GM08714 (cell line): Measurements from ENCODE around the gene BFSP2.
A peak's percentile ranks its signal among the peaks of the same experiment; 100 is the strongest.

Experiments
- H3K4me3 ChIP-seq: fragments of 200-500 bp; sonication (Bioruptor generic); 2 replicates; pipeline ENCODE4 v1.5.1; 2014; ENCODE audit warnings: mild to moderate bottlenecking, low read length, inconsistent platforms
- ZNF274 ChIP-seq: IDR thresholded peaks from 2 replicates; pipeline ENCODE4 v1.6.1; 2012; ENCODE audit warnings: mild to moderate bottlenecking, low read depth, low read length

The BFSP2 gene

DNA sequence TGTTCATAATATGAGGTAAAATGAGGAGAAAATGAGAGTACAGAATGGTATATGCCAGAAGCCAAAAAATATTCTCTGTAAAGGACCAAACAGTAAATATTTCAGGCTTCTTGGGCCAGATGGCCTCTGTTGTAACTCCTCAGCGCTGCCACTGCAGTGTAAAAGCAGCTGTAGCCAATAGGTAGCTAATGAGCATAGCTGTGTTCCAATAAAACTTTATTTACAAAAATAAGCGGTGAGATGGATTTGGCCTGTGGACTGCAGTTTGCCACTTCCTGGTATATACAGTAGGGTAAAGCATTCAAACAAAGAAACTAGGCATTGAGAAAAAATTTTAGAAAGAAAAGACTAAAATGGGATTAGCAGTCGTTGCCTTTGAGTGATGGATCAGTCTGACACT lies 51.5 kb downstream of the BFSP2 start:
- no peak overlapping the region for H3K4me3 ChIP-seq
- no peak for TF ChIP-seq ZNF274

DNA sequence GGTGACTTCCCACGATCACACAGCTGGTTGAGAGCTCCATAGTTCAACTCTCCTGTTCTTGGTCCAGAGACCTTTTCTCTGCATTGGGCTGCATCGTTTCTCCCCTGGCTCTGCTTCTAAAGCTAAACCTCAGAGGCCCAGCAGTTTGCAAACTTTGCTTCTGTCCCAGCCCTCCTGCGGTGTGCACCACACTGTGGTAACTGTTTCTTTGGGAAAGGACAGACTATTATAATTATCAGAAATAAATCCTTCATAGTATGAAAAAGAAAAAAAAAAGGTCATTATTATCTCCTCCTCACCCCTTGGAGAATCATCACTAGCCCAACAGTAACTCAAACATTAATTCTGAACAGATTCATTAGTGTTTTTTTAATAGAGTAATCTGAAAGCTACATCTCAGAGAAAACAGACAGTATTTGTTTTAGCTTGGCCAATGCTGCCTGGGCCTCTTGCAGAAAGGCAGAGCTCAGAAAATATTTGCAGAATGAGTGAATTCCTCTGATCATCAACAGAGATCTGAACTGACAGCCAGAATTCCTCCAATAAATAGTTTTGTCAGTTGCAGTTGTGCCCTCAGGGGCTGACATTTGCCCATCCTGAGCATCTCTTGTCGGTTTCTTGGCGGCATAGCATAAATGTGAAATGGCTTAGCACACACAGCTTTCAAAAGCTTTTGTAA lies 52.9 kb downstream of the BFSP2 start:
- no peak overlapping the region for H3K4me3 ChIP-seq
- TF ChIP-seq ZNF274: no peak

DNA sequence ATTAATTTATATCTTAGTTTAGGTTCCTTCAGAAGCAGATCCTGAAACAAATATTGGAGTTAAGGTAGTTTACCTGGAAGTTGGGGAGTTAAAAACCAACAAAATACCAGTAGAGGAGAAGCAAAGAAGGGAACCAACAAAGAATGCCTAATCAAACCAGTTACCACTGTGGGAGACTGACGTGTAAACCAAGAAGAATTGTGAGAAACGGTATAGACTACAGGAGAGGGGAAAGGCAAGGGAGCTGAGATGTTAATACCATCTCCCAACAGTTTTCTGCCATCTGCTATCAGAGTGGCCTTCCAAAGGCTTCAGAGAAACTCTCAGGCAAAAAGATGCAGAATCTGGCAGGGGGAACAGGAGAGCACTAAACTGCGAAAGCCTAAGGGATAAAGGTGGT lies 53.5 kb downstream of the BFSP2 start:
- H3K4me3 ChIP-seq: no peak overlapping the region
- no peak for TF ChIP-seq ZNF274

DNA sequence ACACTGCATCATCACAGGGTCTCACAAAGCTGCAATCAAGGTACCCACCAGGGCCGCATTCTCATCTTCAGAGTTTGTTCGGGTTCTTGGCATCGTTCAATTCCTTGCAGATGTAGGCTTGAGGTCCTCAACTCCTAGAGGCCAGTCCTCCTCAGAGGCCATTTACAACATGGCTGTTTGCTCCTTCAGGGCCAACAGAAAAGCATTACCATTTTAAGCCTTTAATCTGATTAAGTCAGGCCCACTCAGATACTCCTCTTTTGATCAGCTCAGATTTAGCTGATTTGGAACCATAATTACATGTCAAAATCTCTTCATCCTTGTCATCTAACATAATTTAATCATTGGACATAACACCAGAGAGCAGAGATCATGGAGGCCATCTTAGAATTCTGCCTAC lies 55.4 kb downstream of the BFSP2 start:
- no peak overlapping the region for H3K4me3 ChIP-seq
- TF ChIP-seq ZNF274: no peak

DNA sequence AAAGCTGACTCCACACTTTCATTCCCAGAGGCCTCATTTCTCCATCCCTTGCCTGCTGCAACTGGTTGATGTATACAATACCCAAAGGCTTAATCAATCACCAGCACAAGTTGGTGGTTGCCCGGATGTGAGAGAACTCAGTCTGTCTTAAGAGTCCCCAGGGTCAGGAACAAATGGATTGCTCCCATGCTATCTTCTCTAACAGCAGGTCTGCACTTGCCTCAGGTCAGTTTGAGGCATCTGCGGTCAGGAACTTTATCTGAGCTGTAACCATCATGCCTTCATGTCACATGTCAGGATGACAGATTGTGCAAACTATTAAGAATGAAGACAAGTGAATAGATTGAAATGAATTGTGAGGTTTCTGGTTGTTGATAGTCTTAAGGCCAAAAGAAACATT lies 56.1 kb downstream of the BFSP2 start:
- no peak overlapping the region for H3K4me3 ChIP-seq
- TF ChIP-seq ZNF274: no peak

DNA sequence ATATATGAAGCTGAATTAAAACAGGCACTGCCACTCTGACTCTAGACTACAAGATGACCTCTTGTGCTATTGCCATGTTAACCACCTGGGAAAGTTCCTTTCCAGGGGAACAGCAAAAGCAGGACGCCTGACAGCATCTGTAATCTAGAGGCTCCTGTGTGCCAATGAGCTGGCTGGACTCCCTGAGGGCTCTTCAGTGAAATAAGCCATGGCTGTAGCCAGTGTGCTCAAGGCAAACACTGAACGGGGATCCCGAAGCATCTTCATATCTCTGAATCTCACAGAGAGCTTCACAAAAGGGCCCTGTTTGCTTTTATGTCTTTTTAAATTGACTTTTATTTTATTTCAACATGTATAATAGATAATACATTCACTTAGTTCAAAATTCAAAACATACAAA lies 57.2 kb downstream of the BFSP2 start:
- no peak overlapping the region for H3K4me3 ChIP-seq
- TF ChIP-seq ZNF274: no peak

DNA sequence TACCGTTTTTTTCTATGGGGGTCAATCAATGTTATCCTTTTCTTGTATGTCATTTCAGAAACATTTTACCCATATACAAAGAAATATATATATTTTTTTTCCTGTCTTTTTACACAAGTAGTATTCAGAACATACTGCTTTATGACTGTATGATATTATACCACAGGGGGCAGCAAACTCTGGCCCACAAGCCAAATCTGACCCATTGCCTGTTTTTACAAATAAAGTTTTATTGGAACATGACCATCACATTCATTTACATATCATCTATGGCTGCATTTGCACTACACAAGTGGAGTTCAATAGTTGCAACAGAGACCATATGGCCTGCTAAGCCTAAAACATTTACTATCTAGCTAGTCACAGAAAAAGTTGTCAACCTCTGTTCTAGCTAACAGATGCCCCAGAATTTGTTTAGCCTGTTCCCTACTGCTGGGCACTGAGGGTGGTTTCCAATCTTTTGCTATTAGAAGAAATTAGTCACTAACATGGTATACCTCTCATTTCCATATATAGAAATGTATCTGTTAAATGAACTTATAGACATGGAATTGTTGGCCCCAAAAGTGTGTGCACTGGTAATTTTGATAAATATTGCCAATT lies 57.7 kb downstream of the BFSP2 start:
- TF ChIP-seq ZNF274: no peak
- no peak overlapping the region for H3K4me3 ChIP-seq

DNA sequence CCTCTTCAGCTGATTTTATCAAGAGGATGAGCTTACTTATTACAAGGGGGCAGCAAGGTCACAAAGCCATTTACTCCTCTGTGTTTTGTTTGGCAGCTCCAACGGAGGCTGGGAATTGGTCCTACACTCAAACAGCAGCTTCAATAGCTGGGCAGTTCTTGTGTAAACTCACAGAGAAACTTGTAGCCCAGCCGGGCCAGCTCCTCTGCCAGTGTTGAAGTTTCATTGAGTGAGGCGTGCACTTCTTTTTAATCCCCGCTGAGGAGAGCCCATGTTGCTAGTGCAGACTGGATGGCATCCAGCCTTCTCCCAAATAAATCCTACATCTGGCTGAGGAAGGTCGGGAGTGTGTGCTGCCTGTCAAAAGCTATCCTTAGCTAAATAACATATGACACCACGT lies 59.5 kb downstream of the BFSP2 start:
- TF ChIP-seq ZNF274: no peak
- H3K4me3 ChIP-seq: no peak overlapping the region

DNA sequence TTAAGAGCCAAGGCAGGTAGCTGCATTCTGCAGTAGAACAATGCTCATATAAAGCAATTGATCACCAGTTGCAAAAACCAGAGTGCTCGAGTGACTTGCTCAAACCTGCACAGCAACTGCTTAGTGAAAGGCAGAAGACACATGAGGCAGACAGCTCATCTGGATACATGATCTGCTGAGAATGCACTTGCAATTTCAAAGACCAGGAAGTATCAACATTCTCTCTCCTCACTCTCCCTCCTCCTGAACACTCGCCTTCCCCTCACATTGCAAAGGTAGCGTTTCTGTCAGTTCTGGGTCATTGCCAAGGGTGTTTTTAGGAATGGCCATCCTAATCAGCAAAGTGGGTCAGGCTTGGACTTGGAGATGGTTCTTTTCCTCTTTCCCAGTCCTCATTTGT lies 61.0 kb downstream of the BFSP2 start:
- no peak for TF ChIP-seq ZNF274
- H3K4me3 ChIP-seq: no peak overlapping the region

DNA sequence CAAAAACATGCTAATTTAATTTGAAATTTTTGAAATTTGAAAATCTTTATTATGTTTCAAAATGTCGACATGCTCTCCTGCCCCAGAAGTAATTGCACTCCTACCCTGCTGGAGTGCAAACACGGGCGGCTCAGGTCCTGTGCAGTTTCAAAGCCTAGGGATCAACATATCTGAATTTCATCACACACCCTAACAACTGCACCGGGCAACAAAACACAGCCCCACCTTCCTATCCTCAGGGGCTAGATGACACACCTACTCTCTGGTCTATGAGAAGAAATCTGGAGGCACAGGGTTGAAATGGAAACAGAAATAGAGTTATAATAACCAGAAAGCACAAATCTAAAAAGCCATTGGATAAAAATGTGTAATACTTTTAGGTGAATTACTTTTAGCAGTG lies 61.4 kb downstream of the BFSP2 start:
- TF ChIP-seq ZNF274: no peak
- H3K4me3 ChIP-seq: no peak overlapping the region

DNA sequence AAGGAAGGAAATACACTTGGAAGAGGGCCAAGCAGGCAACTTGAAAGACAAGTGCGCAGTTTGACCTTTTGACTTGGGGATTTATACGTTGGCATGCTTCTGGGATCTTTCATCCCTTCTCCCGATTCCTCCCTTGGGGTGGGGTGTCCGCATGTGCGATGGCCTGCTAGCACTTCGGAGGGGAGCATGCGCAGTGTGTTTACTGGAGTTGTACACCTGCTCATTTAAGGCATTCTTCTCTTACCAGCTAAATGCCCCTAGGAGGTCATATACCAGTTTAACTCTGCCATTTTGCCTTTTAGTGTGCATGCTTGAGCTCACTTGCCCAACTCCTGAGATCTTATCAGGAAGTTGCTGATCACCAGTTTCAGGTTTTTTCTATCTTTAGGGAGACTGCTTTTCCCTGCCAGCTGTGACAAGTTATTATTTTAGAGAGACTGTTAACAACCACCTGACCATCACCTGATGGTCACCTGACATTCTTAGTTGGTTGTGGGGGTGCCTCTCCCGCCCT lies 63.5 kb downstream of the BFSP2 start:
- TF ChIP-seq ZNF274: no peak
- no peak overlapping the region for H3K4me3 ChIP-seq

DNA sequence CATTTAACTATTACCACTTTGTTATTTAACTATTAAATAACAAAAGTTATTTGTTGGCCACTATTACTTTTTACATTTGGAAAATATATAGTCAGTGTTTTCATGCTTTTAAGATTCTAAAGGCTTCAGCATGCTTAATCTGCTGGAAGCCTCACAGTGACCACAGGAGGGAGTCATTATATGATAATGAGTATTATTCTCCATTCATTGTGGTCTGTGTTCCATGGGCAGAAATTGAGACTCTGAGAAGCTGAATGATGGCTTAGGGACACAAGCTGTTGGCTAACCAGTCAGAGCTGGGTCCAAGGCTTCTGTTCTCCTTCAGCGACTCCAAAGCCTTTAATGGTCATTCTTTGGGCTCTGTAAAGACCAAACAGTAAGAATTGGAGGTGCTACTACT lies 64.7 kb downstream of the BFSP2 start:
- TF ChIP-seq ZNF274: no peak

DNA sequence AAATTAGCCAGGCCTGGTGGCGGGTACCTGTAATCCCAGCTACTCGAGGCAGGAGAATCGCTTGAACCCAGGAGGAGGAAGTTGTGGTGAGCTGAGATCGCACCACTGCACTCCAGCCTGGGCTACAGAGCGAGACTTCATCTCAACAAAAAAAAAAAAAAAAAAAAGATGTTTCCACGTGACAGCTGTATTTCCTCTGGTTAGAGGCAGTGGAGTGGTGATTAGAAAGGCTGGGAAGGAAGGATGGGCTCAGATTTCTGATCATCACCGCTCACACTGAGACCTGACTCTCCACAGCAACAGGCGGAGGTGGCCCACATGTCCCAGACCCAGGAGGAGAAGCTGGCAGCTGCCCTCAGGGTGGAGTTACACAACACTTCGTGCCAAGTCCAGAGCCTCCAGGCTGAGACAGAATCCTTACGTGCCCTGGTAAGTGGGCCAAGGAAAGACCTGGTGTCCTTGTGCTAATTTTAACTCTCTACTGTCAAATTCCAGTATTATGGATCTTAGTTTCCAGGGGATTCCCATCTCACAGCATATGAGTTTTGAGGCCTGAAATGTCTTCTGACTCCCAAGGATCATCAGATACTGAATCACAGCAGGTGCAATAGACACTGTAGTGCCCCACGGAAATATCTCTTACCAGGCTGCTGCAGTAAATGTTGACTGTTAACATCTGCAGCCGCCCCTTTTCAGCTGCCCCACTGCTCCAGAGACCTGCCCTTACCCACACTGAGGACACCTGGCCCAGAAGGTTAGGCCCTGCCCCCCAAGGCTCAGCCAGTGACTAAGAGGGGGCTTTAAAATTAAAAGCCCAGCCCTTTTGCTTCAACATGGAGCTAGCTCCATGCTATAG lies 66.9 kb downstream of the BFSP2 start:
- peak overlapping the region; percentile 46; the same call in 1 of the 2 replicates for H3K4me3 ChIP-seq
- TF ChIP-seq ZNF274: no peak

More for the DNA sequence above, 64.7 kb downstream of the BFSP2 start:
- no peak overlapping the region for H3K4me3 ChIP-seq

DNA sequence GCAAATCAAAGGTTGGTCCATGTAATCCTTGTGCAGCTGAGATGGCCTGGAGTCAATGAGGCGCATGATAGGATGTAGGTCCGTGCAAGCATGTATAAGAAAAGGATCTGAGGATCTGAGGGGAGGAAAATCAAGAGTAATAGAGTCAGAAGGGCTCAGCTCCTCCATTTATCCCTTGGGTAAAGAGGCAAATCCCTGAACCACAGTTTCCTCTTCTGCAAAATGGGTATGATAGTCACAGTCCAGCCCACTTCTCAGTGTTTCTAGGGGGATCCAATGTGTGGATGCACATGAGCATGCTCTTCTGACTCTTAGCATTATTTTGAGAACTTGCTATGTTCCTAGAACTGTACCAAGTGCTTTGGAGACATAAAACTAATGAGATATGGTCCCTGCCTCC lies 67.9 kb downstream of the BFSP2 start:
- TF ChIP-seq ZNF274: no peak
- H3K4me3 ChIP-seq: peak overlapping the region; percentile 3; the same call in 1 of the 2 replicates
